Mucosa of rectum (tissue), 2 donors: ENCODE results near the gene LENG8.
A peak's percentile ranks its signal among the peaks of the same experiment; 100 is the strongest.

Experiments
- H3K27ac ChIP-seq, 2 donors: one replicate each; pipeline ENCODE4 v1.7.0; 2013; ENCODE audit warnings: inconsistent platforms in 2 of 2, low read depth in 2 of 2, low read length in 2 of 2
- H3K27me3 ChIP-seq, 2 donors: one replicate each; pipeline ENCODE4 v1.7.0; 2013; ENCODE audit warnings: low read length in 2 of 2; ENCODE audit not compliant: control insufficient read depth in 2 of 2, insufficient read depth in 2 of 2
- H3K36me3 ChIP-seq, 2 donors: one replicate each; pipeline ENCODE4 v1.7.0; 2013; ENCODE audit warnings: low read length in 2 of 2; ENCODE audit not compliant: control insufficient read depth in 2 of 2, insufficient read depth in 2 of 2
- H3K4me1 ChIP-seq, 2 donors: one replicate each; pipeline ENCODE4 v1.7.0; 2013; ENCODE audit warnings: low read length in 2 of 2, mild to moderate bottlenecking in 1 of 2; ENCODE audit not compliant: control insufficient read depth in 2 of 2, insufficient read depth in 2 of 2
- H3K4me3 ChIP-seq, 2 donors: one replicate each; pipeline ENCODE4 v1.7.0; 2013; ENCODE audit warnings: low read length in 2 of 2
- H3K9ac ChIP-seq, 2 donors: one replicate each; pipeline ENCODE4 v1.7.0; 2013; ENCODE audit warnings: low read length in 2 of 2, low read depth in 1 of 2, mild to moderate bottlenecking in 1 of 2
- H3K9me3 ChIP-seq, 2 donors: one replicate each; pipeline ENCODE4 v1.7.0; 2013; ENCODE audit warnings: low read length in 2 of 2; ENCODE audit not compliant: control insufficient read depth in 2 of 2
- donor health status: healthy.
- donor health status: Normal muscosa, but diverticular disease.

The LENG8 gene

DNA sequence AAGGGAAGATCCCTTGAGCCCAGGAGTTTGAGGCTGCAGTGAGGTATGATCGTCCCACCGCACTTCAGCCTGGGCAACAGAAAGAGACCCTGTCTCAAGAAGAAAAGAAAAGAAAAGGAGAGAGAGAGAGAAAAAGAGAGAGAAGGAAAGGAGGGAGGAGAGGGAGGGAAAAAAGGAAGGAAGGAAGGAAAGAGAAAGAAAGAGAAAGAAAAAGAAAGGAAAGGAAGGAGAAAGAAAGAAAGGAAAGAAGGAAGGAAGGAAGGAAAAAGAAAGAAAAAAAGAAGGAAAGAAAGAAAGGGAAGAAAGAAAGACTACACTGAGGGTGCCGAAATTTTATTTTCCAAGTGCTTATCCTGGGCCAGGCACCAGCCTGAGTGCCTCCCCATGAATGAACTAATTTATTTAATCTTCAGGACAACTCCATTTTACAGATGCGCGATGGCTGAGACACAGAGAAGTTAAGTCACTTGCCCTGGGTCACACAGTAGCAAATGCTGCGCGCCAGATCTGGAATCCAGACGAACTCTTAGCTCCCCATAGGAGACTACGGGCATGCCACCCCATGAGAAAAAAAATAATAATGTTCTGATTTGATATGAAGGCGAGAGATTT lies 21.4 kb downstream of the LENG8 start:
- Histone ChIP-seq H3K4me1 (peaks cover 18 to 54% of the 10 kb centered on the region in 2 donors), H3K36me3 (peaks cover 4% of the 10 kb centered on the region in 2 donors), H3K9me3 (no peaks in the 10 kb centered on the region), H3K9ac (peak overlapping the region; percentile 87 to 98), H3K27ac (peak overlapping the region; percentile 95 to 99), H3K27me3 (peaks cover 0 to 5% of the 10 kb centered on the region in 2 donors), H3K4me3 (peak overlapping the region; percentile 77 to 79)

DNA sequence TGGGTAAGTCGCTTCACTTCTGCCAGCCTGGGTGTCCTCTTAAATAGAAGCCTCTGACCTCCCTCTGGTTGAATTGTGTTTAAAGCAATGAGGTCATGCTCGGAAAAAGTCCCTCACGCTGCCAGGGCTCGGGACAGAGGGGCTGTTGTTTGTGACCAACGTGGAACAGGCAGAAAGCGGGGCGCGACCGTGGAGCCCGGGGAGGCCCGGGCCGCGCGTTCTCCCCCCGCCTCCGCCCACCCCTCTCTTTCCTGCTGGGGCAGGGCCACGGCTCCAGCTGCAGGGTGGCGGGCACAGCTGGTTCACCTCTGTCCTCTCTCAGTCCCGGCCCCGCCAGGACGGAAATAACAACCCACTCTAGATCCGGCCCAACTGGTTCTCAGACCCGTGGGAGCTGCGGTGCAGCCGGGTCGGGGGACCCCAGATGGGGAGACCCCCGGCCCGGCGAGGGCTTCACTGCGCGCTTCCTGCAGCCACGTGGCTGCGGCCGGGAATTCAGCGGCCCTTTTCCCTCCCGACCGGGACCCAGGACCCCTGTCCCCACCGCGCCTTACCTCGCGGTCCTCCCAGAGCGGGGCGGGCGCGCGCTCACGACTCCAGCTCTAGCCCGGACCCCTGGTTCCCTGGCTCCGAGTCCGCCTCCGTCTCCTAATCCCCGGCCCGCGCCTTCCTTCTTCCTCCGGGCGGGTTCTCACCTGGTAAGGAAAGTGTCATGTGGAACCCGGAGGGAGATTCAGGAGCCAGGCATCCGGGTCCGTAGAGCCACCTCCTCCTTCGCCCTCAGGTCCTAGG lies 22.2 kb downstream of the LENG8 start:
- H3K9me3 ChIP-seq = no peaks in the 10 kb centered on the region
- peaks cover 17 to 47% of the 10 kb centered on the region in 2 donors for H3K4me1 ChIP-seq
- peak overlapping the region; percentile 77 to 79 for H3K4me3 ChIP-seq
- H3K9ac ChIP-seq = peak overlapping the region; percentile 87 to 98
- peaks cover 0 to 5% of the 10 kb centered on the region in 2 donors for H3K27me3 ChIP-seq
- H3K27ac ChIP-seq = peak overlapping the region; percentile 95 to 99
- peaks cover 0 to 4% of the 10 kb centered on the region in 2 donors for H3K36me3 ChIP-seq

DNA sequence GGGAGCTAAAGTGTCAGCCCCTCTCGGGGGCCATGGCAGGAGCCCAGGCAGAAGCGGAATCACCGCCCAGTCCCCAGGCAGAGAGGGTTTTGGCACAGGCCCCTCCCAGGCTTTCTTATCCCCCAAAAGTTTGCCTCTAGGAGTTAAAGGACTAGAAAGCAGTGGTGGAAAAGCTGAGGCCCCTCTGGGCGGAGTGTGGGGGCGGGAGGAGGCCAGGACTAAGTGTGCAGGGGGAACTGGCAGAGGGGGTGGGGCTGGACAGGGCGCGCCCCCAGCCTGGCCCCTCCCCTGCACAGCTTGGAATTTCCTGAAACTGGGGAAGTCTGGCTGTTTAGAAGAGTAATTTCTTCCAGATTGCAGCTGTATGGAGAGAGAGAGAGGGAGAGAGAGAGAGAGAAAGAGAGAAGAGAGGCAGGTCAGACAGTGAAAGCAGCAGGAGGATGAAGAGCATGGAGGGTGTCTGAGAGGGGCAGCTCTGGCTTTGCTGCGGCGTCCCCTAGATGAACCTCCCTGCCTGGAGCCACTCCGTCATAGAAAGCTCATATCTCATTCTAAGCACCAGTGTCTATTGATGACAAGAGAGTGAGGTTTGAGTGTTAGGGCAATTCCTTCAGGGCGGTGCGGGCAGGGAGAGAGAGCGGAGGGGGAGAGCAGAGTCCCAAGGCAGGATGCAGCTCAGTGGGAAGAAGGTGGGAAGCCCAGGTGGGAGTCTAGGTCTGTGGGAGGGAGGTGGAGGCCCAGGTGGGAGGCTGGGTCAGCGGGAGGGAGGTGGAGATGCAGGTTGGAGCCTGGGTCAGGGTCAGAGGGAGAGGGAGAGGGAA lies 24.3 kb downstream of the LENG8 start, which contains the start of gene CDC42EP5:
Gene CDC42EP5 (minus strand): TSS at position 226 of the 821 bp plus-strand sequence. CDS start 7,749 bp downstream, outside the sequence.
- Histone ChIP-seq H3K27ac (peak within 1 kb of the TSS; percentile 89 to 96), H3K27me3 (peaks cover 0 to 5% of the 10 kb centered on the region in 2 donors), H3K9ac (peak within 1 kb of the TSS; percentile 82 to 87), H3K9me3 (no peaks in the 10 kb centered on the region), H3K4me1 (peaks cover 22 to 34% of the 10 kb centered on the region in 2 donors), H3K4me3 (peak within 1 kb of the TSS; percentile 72 to 83), H3K36me3 (peaks cover 0 to 4% of the 10 kb centered on the region in 2 donors)

GRCh38 chr19:54473892-54474372 lies 24.9 kb downstream of the LENG8 start:
- Histone ChIP-seq H3K9me3 (no peaks in the 10 kb centered on the region), H3K27ac (peak overlapping the region; percentile 89 to 96), H3K4me1 (peaks cover 22 to 28% of the 10 kb centered on the region in 2 donors), H3K27me3 (peaks cover 0 to 5% of the 10 kb centered on the region in 2 donors), H3K4me3 (peak overlapping the region; percentile 65 to 83), H3K36me3 (peaks cover 0 to 4% of the 10 kb centered on the region in 2 donors), H3K9ac (peak overlapping the region; percentile 76 to 87)

GRCh38 chr19:54475706-54476105 lies 26.7 kb downstream of the LENG8 start:
- Histone ChIP-seq H3K27ac (no peak overlapping the region), H3K9ac (no peak overlapping the region), H3K27me3 (no peaks in the 10 kb centered on the region), H3K36me3 (no peaks in the 10 kb centered on the region), H3K4me3 (no peak overlapping the region), H3K9me3 (no peaks in the 10 kb centered on the region), H3K4me1 (peaks cover 11 to 15% of the 10 kb centered on the region in 2 donors)

- H3K27ac ChIP-seq = peak overlapping the region in 1 of 2 donors; percentile 51
- H3K36me3 ChIP-seq = no peaks in the 10 kb centered on the region
- peaks cover 11 to 16% of the 10 kb centered on the region in 2 donors for H3K4me1 ChIP-seq
- no peaks in the 10 kb centered on the region for H3K27me3 ChIP-seq
- H3K4me3 ChIP-seq = no peak overlapping the region
- no peak overlapping the region for H3K9ac ChIP-seq
- no peaks in the 10 kb centered on the region for H3K9me3 ChIP-seq
These were observed 28.7 kb downstream of the LENG8 start for GRCh38 chr19:54477650-54478049.

DNA sequence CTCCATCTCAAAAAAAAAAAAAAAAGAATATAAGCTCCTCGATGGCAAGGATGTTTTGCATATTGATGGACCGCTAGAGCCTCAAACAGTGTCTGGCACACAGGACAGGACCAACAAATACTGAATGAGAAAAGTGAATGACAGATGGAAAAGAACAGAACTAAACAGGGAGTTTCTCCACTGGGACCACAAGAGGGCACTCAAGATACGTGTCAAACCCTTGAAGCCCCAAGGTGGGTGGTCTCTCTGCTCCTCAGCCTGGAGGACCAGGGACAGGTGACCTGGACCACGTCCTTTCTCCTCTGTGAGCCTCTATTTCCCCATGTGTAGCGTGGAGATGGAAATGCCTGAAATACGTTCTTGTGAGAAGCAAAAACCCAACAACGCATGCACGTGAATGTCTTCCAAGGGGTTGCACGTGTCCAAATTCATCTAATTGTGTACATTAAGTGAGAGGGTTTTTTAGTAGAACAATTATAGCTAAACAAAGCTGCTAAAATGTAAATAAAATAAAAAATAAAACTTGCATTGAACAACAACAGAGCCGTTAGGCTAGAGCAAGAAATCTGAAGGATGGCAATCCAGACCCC lies 29.8 kb downstream of the LENG8 start:
- Histone ChIP-seq H3K9ac (no peak overlapping the region), H3K27me3 (no peaks in the 10 kb centered on the region), H3K4me1 (peaks cover 6 to 10% of the 10 kb centered on the region in 2 donors), H3K9me3 (no peaks in the 10 kb centered on the region), H3K4me3 (no peak overlapping the region), H3K27ac (no peak overlapping the region), H3K36me3 (no peaks in the 10 kb centered on the region)

DNA sequence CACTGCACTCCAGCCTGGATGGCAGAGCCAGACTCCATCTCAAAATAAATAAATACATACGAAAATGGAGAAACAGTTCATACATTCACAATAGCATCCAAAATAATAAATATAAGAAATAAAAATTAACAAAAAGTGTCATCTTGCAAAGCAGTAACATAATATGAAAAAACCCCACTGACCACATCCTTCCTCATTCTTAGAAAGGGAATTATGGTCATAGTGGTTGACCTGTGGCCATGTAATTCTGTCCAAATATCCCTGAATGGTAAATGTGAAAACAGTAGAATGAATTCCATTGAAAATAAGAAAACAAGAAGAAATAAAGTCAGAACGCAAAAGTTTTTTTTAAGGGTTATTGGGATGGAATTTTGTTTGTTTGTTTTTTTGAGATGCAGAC lies 31.1 kb downstream of the LENG8 start:
- H3K4me1 ChIP-seq = peaks cover 2 to 8% of the 10 kb centered on the region in 2 donors
- H3K9ac ChIP-seq = no peak overlapping the region
- no peaks in the 10 kb centered on the region for H3K36me3 ChIP-seq
- H3K27ac ChIP-seq = no peak overlapping the region
- peaks cover 0 to 4% of the 10 kb centered on the region in 2 donors for H3K27me3 ChIP-seq
- no peaks in the 10 kb centered on the region for H3K9me3 ChIP-seq
- no peak overlapping the region for H3K4me3 ChIP-seq

GRCh38 chr19:54481326-54481930 lies 32.4 kb downstream of the LENG8 start:
- H3K9me3 ChIP-seq = no peaks in the 10 kb centered on the region

More at GRCh38 chr19:54481326-54481930, 32.4 kb downstream of the LENG8 start:
- no peak overlapping the region for H3K9ac ChIP-seq
- no peaks in the 10 kb centered on the region for H3K36me3 ChIP-seq
- H3K4me1 ChIP-seq = peaks cover 2 to 8% of the 10 kb centered on the region in 2 donors
- peaks cover 0 to 4% of the 10 kb centered on the region in 2 donors for H3K27me3 ChIP-seq
- H3K4me3 ChIP-seq = no peak overlapping the region
- H3K27ac ChIP-seq = no peak overlapping the region
